Esophagus muscularis mucosa (tissue), 4 donors: ENCODE measurements around the gene NUP210L. TPM values are rescaled to one million over a fixed set of nuclear protein-coding genes. Genes with fewer than 3 reads are reported as not detected.
"Not testable (repeated sequence)": the region's sequence is repeated elsewhere in the genome, so short reads cannot be mapped to it uniquely, and the experiment has no call there.

Experiments used
- DNase-seq: peaks from one replicate; pipeline ENCODE4 v3.0.0-alpha.2; 2017; ENCODE audit errors: extremely low spot score
- H3K27ac ChIP-seq, 4 donors: fragments of 200-600 bp; sonication (generic); replicated peaks in 1 of 4; 1 replicate in 3 of 4; 2 replicates in 1 of 4; pipeline ENCODE4 v1.5.1; 2016 to 2019; ENCODE audit warnings: mild to moderate bottlenecking in 1 of 4
- H3K27me3 ChIP-seq, 4 donors: fragments of 200-600 bp; sonication (generic); one replicate each; pipeline versions ENCODE4 v1.5.1 to v1.6.0; 2016 to 2019
- H3K36me3 ChIP-seq, 4 donors: fragments of 200-600 bp; sonication (generic); one replicate each; pipeline ENCODE4 v1.5.1; 2016 to 2019
- H3K4me1 ChIP-seq, 4 donors: fragments of 200-600 bp; sonication (generic); one replicate each; pipeline ENCODE4 v1.5.1; 2016 to 2019
- H3K4me3 ChIP-seq, 4 donors: fragments of 200-600 bp; sonication (generic); 1 replicate in 2 of 4; 2 replicates in 2 of 4; pipeline ENCODE4 v1.5.1; 2016 to 2019; ENCODE audit warnings: mild to moderate bottlenecking in 4 of 4, moderate library complexity in 1 of 4
- H3K9me3 ChIP-seq, 4 donors: fragments of 200-600 bp; sonication (generic); 1 replicate in 3 of 4; 2 replicates in 1 of 4; pipeline ENCODE4 v1.5.1; 2016 to 2019
- CTCF ChIP-seq, 3 experiments: fragments of 200-600 bp in 2 of 3; fragments of 450-650 bp in 1 of 3; sonication (generic) in 2 of 3; IDR thresholded peaks; one replicate each; pipeline ENCODE4 v1.5.1; 2017 to 2019; ENCODE audit warnings: antibody characterized with exemption in 3 of 3, mild to moderate bottlenecking in 2 of 3, moderate library complexity in 1 of 3
- EP300 ChIP-seq: sonication (generic); formaldehyde crosslinking; IDR thresholded peaks from one replicate; pipeline ENCODE4 v1.6.1; 2017; ENCODE audit warnings: antibody characterized with exemption
- POLR2A ChIP-seq: fragments of 450-650 bp; IDR thresholded peaks from one replicate; pipeline ENCODE4 v1.6.1; 2017; ENCODE audit warnings: antibody characterized with exemption, moderate library complexity, mild to moderate bottlenecking, low read depth
- POLR2AphosphoS5 ChIP-seq, 2 donors: sonication (generic); formaldehyde crosslinking; IDR thresholded peaks; one replicate each; pipeline ENCODE4 v1.6.1; 2017; ENCODE audit warnings: antibody characterized with exemption in 2 of 2
- WGBS: methylation state at CpG from one replicate; pipeline ENCODE4 v1.1.5; 2018; 5-methylcytosine and 5-hydroxymethylcytosine counted together
- intact Hi-C: fragments of 100-400 bp; cut with DNase I; formaldehyde crosslinking; loops from one replicate; pipeline ENCODE4 v1.15.1; 2023
- total RNA-seq, 4 donors: library from RNA; depleted of rRNA; stranded (reverse); fragments of >200 nt; gene quantifications; one replicate each; pipeline versions ENCODE4 v1.1.0 to v1.2.1, GENCODE V29; 2016

Gene NUP210L
- total RNA-seq, 4 donors from 2014 or later: not detected

GRCh38 chr1:154093699-154094098 is 61.2 kb downstream of the NUP210L start:
- intact Hi-C loops: no loop called here

GRCh38 chr1:154091706-154092105 is 63.2 kb downstream of the NUP210L start:
- H3K4me3 ChIP-seq: no peak overlapping the region
- no peak overlapping the region for H3K27ac ChIP-seq
- intact Hi-C loops: no loop called here
- H3K9me3 ChIP-seq: no peaks in the 10 kb centered on the region
- no peak for TF ChIP-seq POLR2A
- no peak for TF ChIP-seq EP300
- TF ChIP-seq POLR2AphosphoS5 (IDR thresholded peaks at IDR 0.05): no peak
- TF ChIP-seq CTCF (IDR thresholded peaks at IDR 0.05): no peak
- H3K4me1 ChIP-seq: no peaks in the 10 kb centered on the region
- no peaks in the 10 kb centered on the region for H3K36me3 ChIP-seq
- DNase-seq: no peak
- WGBS: 96% methylated on average over 7 of the region's 7 CpGs
- H3K27me3 ChIP-seq: no peaks in the 10 kb centered on the region

More at GRCh38 chr1:154093699-154094098, 61.2 kb downstream of the NUP210L start:
- Histone ChIP-seq H3K9me3 (no peaks in the 10 kb centered on the region), H3K27me3 (no peaks in the 10 kb centered on the region), H3K27ac (no peak overlapping the region), H3K36me3 (no peaks in the 10 kb centered on the region), H3K4me1 (no peaks in the 10 kb centered on the region), H3K4me3 (no peak overlapping the region)
- WGBS: 80% methylated on average over 3 of the region's 3 CpGs
- DNase-seq: no peak
- TF ChIP-seq POLR2AphosphoS5 (IDR thresholded peaks at IDR 0.05) (no peak), POLR2A (no peak), EP300 (no peak), CTCF (IDR thresholded peaks at IDR 0.05) (no peak)

- Histone ChIP-seq H3K27ac (no peak overlapping the region), H3K27me3 (no peaks in the 10 kb centered on the region), H3K4me1 (no peaks in the 10 kb centered on the region), H3K4me3 (no peak overlapping the region), H3K36me3 (no peaks in the 10 kb centered on the region), H3K9me3 (peaks cover 0 to 13% (median 0%) of the 10 kb centered on the region in 4 donors)
- WGBS: 83% methylated on average over 2 of the region's 2 CpGs
- DNase-seq: no peak
- TF ChIP-seq POLR2A (no peak), EP300 (no peak), POLR2AphosphoS5 (IDR thresholded peaks at IDR 0.05) (no peak), CTCF (IDR thresholded peaks at IDR 0.05) (no peak)
- intact Hi-C loops: no loop called here
These were observed 67.3 kb downstream of the NUP210L start for GRCh38 chr1:154087574-154087973.

- WGBS: 70% methylated on average over 6 of the region's 6 CpGs
- H3K4me3 ChIP-seq, H3K27ac ChIP-seq, H3K27me3 ChIP-seq, intact Hi-C loops, H3K4me1 ChIP-seq, DNase-seq, H3K36me3 ChIP-seq: not testable (repeated sequence)
- H3K9me3 ChIP-seq: peaks cover 0 to 13% (median 0%) of the 10 kb centered on the region in 4 donors
These were observed 71.8 kb downstream of the NUP210L start for GRCh38 chr1:154083057-154083456.

GRCh38 chr1:154081386-154082126 is 73.3 kb downstream of the NUP210L start:
- Histone ChIP-seq H3K36me3 (no peaks in the 10 kb centered on the region), H3K9me3 (peaks cover 0 to 12% (median 2%) of the 10 kb centered on the region in 4 donors), H3K4me3 (no peak overlapping the region), H3K4me1 (no peaks in the 10 kb centered on the region), H3K27ac (no peak overlapping the region), H3K27me3 (no peaks in the 10 kb centered on the region)
- WGBS: 76% methylated on average over 6 of the region's 6 CpGs
- intact Hi-C loops: no loop called here
- no peak for DNase-seq
- no peak for TF ChIP-seq POLR2AphosphoS5 (IDR thresholded peaks at IDR 0.05)
- no peak for TF ChIP-seq EP300
- no peak for TF ChIP-seq POLR2A
- no peak for TF ChIP-seq CTCF (IDR thresholded peaks at IDR 0.05)
